ENCODE results near the gene RNF222.
"Not testable (repeated sequence)": the region's sequence is repeated elsewhere in the genome, so short reads cannot be mapped to it uniquely, and the experiment has no call there.

Gene RNF222

GRCh38 chr17:8378117-8378516, 19.5 kb downstream of the RNF222 start:
- not testable (repeated sequence) for DNase-seq

GRCh38 chr17:8377422-8377821, 20.2 kb downstream of the RNF222 start:
- no peak for DNase-seq

- DNase-seq: peak; percentile 86
Observed at GRCh38 chr17:8376271-8377067, 21.2 kb downstream of the RNF222 start, which contains the start of gene KRABD2. KRABD2 (minus strand) TSS chr17:8376704.

GRCh38 chr17:8375738-8376259, 21.8 kb downstream of the RNF222 start:
- DNase-seq: no peak

- DNase-seq: not testable (repeated sequence)
Observed at GRCh38 chr17:8373856-8374255, 23.8 kb downstream of the RNF222 start.

- DNase-seq: no peak
Observed at GRCh38 chr17:8372422-8372821, 25.2 kb downstream of the RNF222 start.

GRCh38 chr17:8371786-8372185, 25.8 kb downstream of the RNF222 start:
- DNase-seq: no peak

GRCh38 chr17:8369944-8370343, 27.7 kb downstream of the RNF222 start:
- DNase-seq: no peak

- no peak for DNase-seq
Observed at GRCh38 chr17:8368193-8368592, 29.4 kb downstream of the RNF222 start.

- DNase-seq: no peak
Observed at GRCh38 chr17:8366231-8366630, 31.4 kb downstream of the RNF222 start.

- no peak for DNase-seq
Observed at GRCh38 chr17:8365143-8365542, 32.5 kb downstream of the RNF222 start.

- DNase-seq: no peak
Observed at GRCh38 chr17:8362651-8363332, 34.8 kb downstream of the RNF222 start.

GRCh38 chr17:8360751-8361150, 36.9 kb downstream of the RNF222 start:
- no peak for DNase-seq

- DNase-seq: peak; percentile 21
Observed at GRCh38 chr17:8360260-8360659, 37.4 kb downstream of the RNF222 start.

- peak; percentile 86 for DNase-seq
Observed at GRCh38 chr17:8359769-8360168, 37.9 kb downstream of the RNF222 start.

GRCh38 chr17:8357910-8358309, 39.7 kb downstream of the RNF222 start:
- no peak for DNase-seq

GRCh38 chr17:8354236-8354635, 43.4 kb downstream of the RNF222 start:
- no peak for DNase-seq

GRCh38 chr17:8353736-8354135, 43.9 kb downstream of the RNF222 start:
- no peak for DNase-seq

GRCh38 chr17:8350339-8350738, 47.3 kb downstream of the RNF222 start:
- DNase-seq: no peak

- DNase-seq: not testable (repeated sequence)
Observed at GRCh38 chr17:8347001-8347400, 50.6 kb downstream of the RNF222 start.

- no peak for DNase-seq
Observed at GRCh38 chr17:8345951-8346665, 51.5 kb downstream of the RNF222 start.

- no peak for DNase-seq
Observed at GRCh38 chr17:8345052-8345690, 52.5 kb downstream of the RNF222 start.

GRCh38 chr17:8341456-8341855, 56.2 kb downstream of the RNF222 start:
- DNase-seq: no peak
